GM12878 (cell line): ENCODE data around the gene MED13L. TPM values are rescaled to one million over a fixed set of nuclear protein-coding genes. Genes with fewer than 3 reads are reported as not detected.

Source experiments
- ATAC-seq: fragments of 200-7000 bp; cut with Tn5 transposase; 3 replicates; pipeline ENCODE4 v1.9.1; 2020; ENCODE audit warnings: mild to moderate bottlenecking, moderate library complexity
- BruUV-seq: library from RNA; stranded (reverse); fragments of 400-500 nt; replicated peaks from 2 replicates; lab custom pipeline; 2021; lab: Mats Ljungman, UMichigan
- CTCF ChIA-PET: fragments of 300-600 bp; sonication (Branson Sonifier 250); formaldehyde crosslinking; extraction: SDS; loops from one replicate; lab custom pipeline; 2021; ENCODE audit warnings: inconsistent platforms; lab: Yijun Ruan, JAX
- POLR2A ChIA-PET: fragments of 350-600 bp; formaldehyde crosslinking; extraction: SDS; loops from one replicate; lab custom pipeline; 2021; ENCODE audit warnings: inconsistent platforms; lab: Charles Lee
- RAD21 ChIA-PET: fragments of 300-600 bp; sonication (Branson Sonifier 250); formaldehyde crosslinking; loops from one replicate; lab custom pipeline; 2023; ENCODE audit warnings: antibody characterized with exemption; ENCODE audit not compliant: unreplicated experiment; lab: Charles Lee
- SMC1A ChIA-PET: fragments of 300-600 bp; sonication (Branson Sonifier 250); formaldehyde crosslinking; loops from one replicate; lab custom pipeline; 2023; ENCODE audit not compliant: unreplicated experiment, uncharacterized antibody; lab: Charles Lee
- DNase-seq: peaks from one replicate; pipeline ENCODE4 v3.0.0-alpha.2; 2011; ENCODE audit warnings: low read depth, low spot score
- FAIRE-seq: peaks from 3 replicates; lab custom pipeline; 2011; peaks lifted over from hg19 to GRCh38; lab: Jason Lieb, UNC
- H2AFZ ChIP-seq: 2 replicates; pipeline ENCODE4 v1.6.0; 2011; ENCODE audit warnings: low read depth, low read length, control low read depth; ENCODE audit not compliant: control insufficient read depth
- H3K27ac ChIP-seq: 2 replicates; pipeline ENCODE4 v1.5.1; 2011; ENCODE audit warnings: control low read depth; ENCODE audit not compliant: control insufficient read depth, insufficient read depth
- H3K27me3 ChIP-seq, 2 experiments: replicated peaks in 1 of 2; 2 replicates each; pipeline versions ENCODE4 v1.6.0 to v1.6.1; 2011; ENCODE audit warnings: low read length in 1 of 2; ENCODE audit not compliant: control insufficient read depth in 2 of 2, insufficient read depth in 2 of 2
- H3K36me3 ChIP-seq, 2 experiments: 2 replicates each; pipeline ENCODE4 v1.5.1; 2011; ENCODE audit warnings: low read length in 1 of 2; ENCODE audit not compliant: control insufficient read depth in 2 of 2, insufficient read depth in 2 of 2
- H3K4me1 ChIP-seq: 2 replicates; pipeline ENCODE4 v1.6.1; 2011; ENCODE audit warnings: mild to moderate bottlenecking, low read length, moderate library complexity, mixed read lengths; ENCODE audit not compliant: control insufficient read depth, insufficient read depth
- H3K4me2 ChIP-seq: 2 replicates; pipeline ENCODE4 v1.6.0; 2011; ENCODE audit warnings: control low read depth; ENCODE audit not compliant: control insufficient read depth, insufficient read depth
- H3K4me3 ChIP-seq: fragments of 200-600 bp; sonication (generic); 2 replicates; pipeline ENCODE4 v1.5.1; 2016
- H3K79me2 ChIP-seq: 2 replicates; pipeline ENCODE4 v1.6.0; 2011; ENCODE audit warnings: low read length; ENCODE audit not compliant: control insufficient read depth, insufficient read depth
- H3K9ac ChIP-seq: 2 replicates; pipeline ENCODE4 v1.8.0; 2011; ENCODE audit warnings: low read length, control low read depth, mixed read lengths; ENCODE audit not compliant: control insufficient read depth, insufficient read depth
- H3K9me3 ChIP-seq: replicated peaks from 3 replicates; pipeline ENCODE4 v1.5.1; 2011; ENCODE audit warnings: mild to moderate bottlenecking, low read length; ENCODE audit not compliant: control insufficient read depth, insufficient read depth
- H4K20me1 ChIP-seq: 2 replicates; pipeline ENCODE4 v1.6.0; 2011; ENCODE audit not compliant: control insufficient read depth, insufficient read depth
- FOXM1 ChIP-seq: IDR thresholded peaks from 2 replicates; pipeline ENCODE4 v1.6.1; 2012; ENCODE audit warnings: low read depth, mild to moderate bottlenecking, inconsistent platforms, low read length, moderate library complexity
- IRF4 ChIP-seq: IDR thresholded peaks from 2 replicates; pipeline ENCODE4 v1.6.1; 2011; ENCODE audit warnings: low read depth, low read length
- RAD21 ChIP-seq: IDR thresholded peaks from 2 replicates; pipeline ENCODE4 v1.6.1; 2011; ENCODE audit warnings: mild to moderate bottlenecking, low read depth, low read length, moderate library complexity; ENCODE audit not compliant: insufficient read depth
- RUNX3 ChIP-seq: IDR thresholded peaks from 2 replicates; pipeline ENCODE4 v1.6.1; 2012; ENCODE audit warnings: low read length, inconsistent platforms
- SMC3 ChIP-seq: IDR thresholded peaks from 2 replicates; pipeline ENCODE4 v1.6.1; 2011; ENCODE audit warnings: low read length, improper control_type of control experiment, borderline replicate concordance
- YY1 ChIP-seq: IDR thresholded peaks from 2 replicates; pipeline ENCODE4 v1.6.1; 2011; ENCODE audit warnings: low read depth, mild to moderate bottlenecking, low read length
- WGBS: methylation state at CpG from one replicate; pipeline ENCODE4 v1.1.6; 2016; ENCODE audit warnings: low lambda C conversion rate; ENCODE audit not compliant: insufficient replicate concordance, insufficient coverage; ENCODE audit errors: missing lambda C conversion rate; 5-methylcytosine and 5-hydroxymethylcytosine counted together
- in situ Hi-C: fragments of 300-500 bp; cut with MboI; formaldehyde crosslinking; loops from 9 replicates; pipeline ENCODE4 v1.14.3; 2018; ENCODE audit warnings: mixed read lengths
- intact Hi-C: fragments of 100-400 bp; cut with micrococcal nuclease; formaldehyde crosslinking; loops from one replicate; pipeline ENCODE4 v1.14.2; 2022; ENCODE audit not compliant: unreplicated experiment
- polyA plus RNA-seq, 11 experiments: library from polyadenylated mRNA; depleted of rRNA in 4 of 11; unstranded in 6 of 11; stranded (reverse) in 5 of 11; fragments of >200 nt; fragmentation: Nextera tagmentation in 4 of 11; fragmentation: Illumina TruSeq in 1 of 11; extraction: Ambion mirVana in 4 of 11; extraction: Trizol in 1 of 11; gene quantifications; 1 replicate in 1 of 11; 2 replicates in 10 of 11; pipeline versions ENCODE4 v1.2.1 to v1.2.3, GENCODE V29; 2011 to 2016; ENCODE audit warnings: inconsistent platforms in 2 of 11, missing spikeins in 2 of 11, low read depth in 1 of 11
- total RNA-seq, 4 experiments: library from RNA; depleted of rRNA in 3 of 4; stranded (reverse); fragments of >200 nt in 3 of 4; fragmentation: Illumina TruSeq in 1 of 4; extraction: Trizol in 1 of 4; gene quantifications; 2 replicates each; pipeline versions ENCODE4 v1.2.1 to v1.2.3, GENCODE V29; 2013 to 2021
- TF ChIP-seq, protein P1 (sequence below): fragments of 450-650 bp; IDR thresholded peaks from 2 replicates; pipeline ENCODE4 v1.6.1; 2018; ENCODE audit warnings: borderline replicate concordance, mild to moderate bottlenecking; ENCODE audit not compliant: partially characterized antibody
- TF ChIP-seq, protein P2 (sequence below), 3 experiments: IDR thresholded peaks in 2 of 3; conservative IDR thresholded peaks in 1 of 3; 2 replicates each; pipeline ENCODE4 v1.5.1; 2011; ENCODE audit warnings: low read depth in 3 of 3, low read length in 3 of 3, mild to moderate bottlenecking in 3 of 3, control low read depth in 2 of 3, moderate library complexity in 2 of 3, inconsistent platforms in 1 of 3, mixed read lengths in 1 of 3; ENCODE audit not compliant: control insufficient read depth in 2 of 3, insufficient read depth in 1 of 3; ENCODE audit errors: extremely low read depth in 1 of 3
- TF ChIP-seq, protein P3 (sequence below): fragments of 450-650 bp; IDR thresholded peaks from 2 replicates; pipeline ENCODE4 v1.6.1; 2017; ENCODE audit warnings: low read depth, mild to moderate bottlenecking, moderate library complexity

The MED13L gene
- total and polyA plus RNA-seq, 10 of the 15 experiments (the other 5 are each of a cell fraction or from before 2014, with no cell fraction given): 3.7 to 30.1 (median 9.1) TPM

DNA sequence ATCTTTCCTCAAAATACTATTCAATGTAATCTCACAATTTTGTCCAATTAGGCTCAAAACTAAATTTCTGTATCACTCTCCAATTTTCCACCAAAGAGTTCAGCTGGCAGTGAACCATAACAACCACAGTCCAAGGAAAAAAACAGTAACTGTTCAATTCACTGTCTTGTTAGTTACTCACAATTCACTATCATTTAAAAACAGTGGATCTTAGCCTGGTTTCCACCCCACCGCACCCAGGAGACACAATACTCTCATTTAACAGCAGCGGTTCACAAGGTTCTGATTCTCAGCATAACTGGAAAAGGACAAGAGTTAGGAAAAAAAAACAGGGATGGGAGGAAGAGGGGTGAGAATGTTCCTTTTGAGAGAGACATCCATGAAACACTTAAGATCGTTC is 40.5 kb downstream of the MED13L start (continued):
- TF ChIP-seq IRF4: no peak

DNA sequence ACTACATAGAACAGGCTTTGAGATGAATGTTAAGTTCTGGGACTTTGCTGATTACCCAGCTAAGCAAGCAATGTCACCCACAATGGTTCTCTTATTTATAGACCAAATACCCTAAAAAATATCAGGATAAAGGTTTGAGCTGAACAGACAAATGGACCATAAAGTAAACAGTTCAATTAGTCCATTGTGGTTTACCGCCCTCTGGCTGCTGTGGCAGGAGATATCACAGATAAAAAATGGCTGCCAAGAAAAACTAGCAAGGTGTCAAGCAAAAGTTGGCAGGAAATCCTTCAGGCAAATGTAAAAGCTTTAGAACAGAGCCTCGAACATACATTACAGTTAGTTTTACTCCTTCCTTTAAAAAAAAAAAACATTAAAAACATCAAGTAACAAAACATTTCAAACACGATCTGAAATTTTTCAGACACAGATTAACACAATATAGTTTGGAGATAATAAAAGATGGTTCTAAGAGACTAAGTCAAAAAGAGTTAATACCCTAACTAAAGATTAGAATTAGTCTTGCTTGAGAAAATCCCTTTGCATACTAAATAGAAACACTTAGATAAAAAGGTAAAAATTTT is 41.3 kb downstream of the MED13L start:
- in situ Hi-C loops (no loop called here), intact Hi-C loops (loop anchor here (1.0 to 2.0 kb wide), 3 partner anchors 91 to 238 kb away; no protein-coding TSS in a partner anchor)
- no peaks in the 10 kb centered on the region for H3K27me3 ChIP-seq
- ChIA-PET CTCF (interaction anchor here (0.7 to 3.7 kb wide), 30 partner anchors 10 to 473 kb away, joined by 3 to 34 read pairs (median 4); no protein-coding TSS in a partner anchor), POLR2A (no interaction called here), SMC1A (interaction anchor here (0.8 to 3.3 kb wide), 23 partner anchors 10 to 474 kb away, joined by 3 to 19 read pairs (median 5); partner anchors contain the start of gene MAP1LC3B2), RAD21 (interaction anchor here (0.7 to 3.5 kb wide), 19 partner anchors 18 to 323 kb away, joined by 3 to 31 read pairs (median 4); partner anchors contain the start of gene MAP1LC3B2)
- TF ChIP-seq, protein P1, sequence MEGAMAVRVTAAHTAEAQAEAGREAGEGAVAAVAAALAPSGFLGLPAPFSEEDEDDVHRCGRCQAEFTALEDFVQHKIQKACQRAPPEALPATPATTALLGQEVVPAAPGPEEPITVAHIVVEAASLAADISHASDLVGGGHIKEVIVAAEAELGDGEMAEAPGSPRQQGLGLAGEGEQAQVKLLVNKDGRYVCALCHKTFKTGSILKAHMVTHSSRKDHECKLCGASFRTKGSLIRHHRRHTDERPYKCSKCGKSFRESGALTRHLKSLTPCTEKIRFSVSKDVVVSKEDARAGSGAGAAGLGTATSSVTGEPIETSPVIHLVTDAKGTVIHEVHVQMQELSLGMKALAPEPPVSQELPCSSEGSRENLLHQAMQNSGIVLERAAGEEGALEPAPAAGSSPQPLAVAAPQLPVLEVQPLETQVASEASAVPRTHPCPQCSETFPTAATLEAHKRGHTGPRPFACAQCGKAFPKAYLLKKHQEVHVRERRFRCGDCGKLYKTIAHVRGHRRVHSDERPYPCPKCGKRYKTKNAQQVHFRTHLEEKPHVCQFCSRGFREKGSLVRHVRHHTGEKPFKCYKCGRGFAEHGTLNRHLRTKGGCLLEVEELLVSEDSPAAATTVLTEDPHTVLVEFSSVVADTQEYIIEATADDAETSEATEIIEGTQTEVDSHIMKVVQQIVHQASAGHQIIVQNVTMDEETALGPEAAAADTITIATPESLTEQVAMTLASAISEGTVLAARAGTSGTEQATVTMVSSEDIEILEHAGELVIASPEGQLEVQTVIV: no peak
- peak; percentile 68 for TF ChIP-seq RUNX3
- TF ChIP-seq, protein P2, sequence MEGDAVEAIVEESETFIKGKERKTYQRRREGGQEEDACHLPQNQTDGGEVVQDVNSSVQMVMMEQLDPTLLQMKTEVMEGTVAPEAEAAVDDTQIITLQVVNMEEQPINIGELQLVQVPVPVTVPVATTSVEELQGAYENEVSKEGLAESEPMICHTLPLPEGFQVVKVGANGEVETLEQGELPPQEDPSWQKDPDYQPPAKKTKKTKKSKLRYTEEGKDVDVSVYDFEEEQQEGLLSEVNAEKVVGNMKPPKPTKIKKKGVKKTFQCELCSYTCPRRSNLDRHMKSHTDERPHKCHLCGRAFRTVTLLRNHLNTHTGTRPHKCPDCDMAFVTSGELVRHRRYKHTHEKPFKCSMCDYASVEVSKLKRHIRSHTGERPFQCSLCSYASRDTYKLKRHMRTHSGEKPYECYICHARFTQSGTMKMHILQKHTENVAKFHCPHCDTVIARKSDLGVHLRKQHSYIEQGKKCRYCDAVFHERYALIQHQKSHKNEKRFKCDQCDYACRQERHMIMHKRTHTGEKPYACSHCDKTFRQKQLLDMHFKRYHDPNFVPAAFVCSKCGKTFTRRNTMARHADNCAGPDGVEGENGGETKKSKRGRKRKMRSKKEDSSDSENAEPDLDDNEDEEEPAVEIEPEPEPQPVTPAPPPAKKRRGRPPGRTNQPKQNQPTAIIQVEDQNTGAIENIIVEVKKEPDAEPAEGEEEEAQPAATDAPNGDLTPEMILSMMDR (IDR thresholded peaks at IDR 0.05 in 2 of 3, conservative IDR thresholded peaks at IDR 0.05 in 1 of 3; ENCODE audit: control insufficient read depth in 2 of 3, extremely low read depth in 1 of 3, insufficient read depth in 1 of 3, low read depth in 3 of 3, low read length in 3 of 3): peak; percentile 55 to 82 (median 63); a peak in 5 of 6 replicates
- peak; percentile 96 for TF ChIP-seq YY1
- TF ChIP-seq RAD21: peak; percentile 90
- TF ChIP-seq, protein P3, sequence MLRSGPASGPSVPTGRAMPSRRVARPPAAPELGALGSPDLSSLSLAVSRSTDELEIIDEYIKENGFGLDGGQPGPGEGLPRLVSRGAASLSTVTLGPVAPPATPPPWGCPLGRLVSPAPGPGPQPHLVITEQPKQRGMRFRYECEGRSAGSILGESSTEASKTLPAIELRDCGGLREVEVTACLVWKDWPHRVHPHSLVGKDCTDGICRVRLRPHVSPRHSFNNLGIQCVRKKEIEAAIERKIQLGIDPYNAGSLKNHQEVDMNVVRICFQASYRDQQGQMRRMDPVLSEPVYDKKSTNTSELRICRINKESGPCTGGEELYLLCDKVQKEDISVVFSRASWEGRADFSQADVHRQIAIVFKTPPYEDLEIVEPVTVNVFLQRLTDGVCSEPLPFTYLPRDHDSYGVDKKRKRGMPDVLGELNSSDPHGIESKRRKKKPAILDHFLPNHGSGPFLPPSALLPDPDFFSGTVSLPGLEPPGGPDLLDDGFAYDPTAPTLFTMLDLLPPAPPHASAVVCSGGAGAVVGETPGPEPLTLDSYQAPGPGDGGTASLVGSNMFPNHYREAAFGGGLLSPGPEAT: no peak
- TF ChIP-seq SMC3: peak; percentile 87; the same call in 1 of the 2 replicates
- no peak for TF ChIP-seq IRF4
- TF ChIP-seq FOXM1: peak; percentile 37; the same call in 1 of the 2 replicates
- peak overlapping the region; percentile 42; the same call in 1 of the 2 replicates for H3K4me2 ChIP-seq
- H3K79me2 ChIP-seq: no peaks in the 10 kb centered on the region; the same call in none of the 2 replicates
- no TSS peak for BruUV-seq
- ATAC-seq (peak; percentile 82), FAIRE-seq (peak; percentile 80), DNase-seq (peak; percentile 16)
- no peaks in the 10 kb centered on the region for H4K20me1 ChIP-seq
- H3K4me3 ChIP-seq: no peak overlapping the region
- 2% methylated on average over 3 of the region's 3 CpGs for WGBS
- H3K36me3 ChIP-seq: no peaks in the 10 kb centered on the region
- no peak overlapping the region for H3K9ac ChIP-seq
- no peak overlapping the region for H3K27ac ChIP-seq
- no peaks in the 10 kb centered on the region for H3K4me1 ChIP-seq
- H2AFZ ChIP-seq: peak overlapping the region; percentile 44; the same call in 1 of the 2 replicates
- H3K9me3 ChIP-seq: no peaks in the 10 kb centered on the region
